ENCODE data around the gene COPZ1.
"Not testable (repeated sequence)": the region's sequence is repeated elsewhere in the genome, so short reads cannot be mapped to it uniquely, and the experiment has no call there.

The COPZ1 gene

DNA sequence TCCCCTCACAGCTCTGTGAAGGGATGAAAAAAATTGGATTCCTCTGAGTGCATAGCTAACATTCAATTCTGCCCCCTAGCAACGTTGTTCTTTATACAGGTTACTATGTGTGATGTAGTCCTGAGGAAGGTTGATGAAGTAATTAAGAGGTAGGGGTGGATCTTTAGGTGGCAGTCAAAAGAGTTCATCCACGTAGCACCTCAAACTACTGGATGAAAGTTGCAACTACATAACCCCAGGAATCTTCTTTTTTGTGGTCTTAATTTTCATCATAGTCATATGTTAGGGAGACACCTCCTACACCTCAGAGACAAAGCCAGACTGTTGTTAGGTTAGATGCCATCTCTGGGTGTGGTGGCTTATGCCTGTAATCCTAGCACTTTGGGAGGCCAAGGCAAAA, 13.9 kb upstream of the COPZ1 start:
- Histone ChIP-seq H2AFZ (ENCODE audit: low read depth, low read length) (no peak overlapping the region), H3K23ac (ENCODE audit: low read length in 2 of 2) (no peak overlapping the region), H3K14ac (ENCODE audit: low read length in 2 of 2) (no peak overlapping the region), H3K4ac (ENCODE audit: low read depth in 1 of 2, low read length in 2 of 2) (no peak overlapping the region), H3K27ac (ENCODE audit: low read length, poor library complexity, severe bottlenecking) (no peak overlapping the region), H2BK15ac (ENCODE audit: low read depth, poor library complexity, severe bottlenecking) (no peak overlapping the region), H3K4me1 (ENCODE audit: control insufficient read depth, insufficient read depth, low read depth, low read length) (no peaks in the 10 kb centered on the region), H3K27me3 (ENCODE audit: control insufficient read depth in 1 of 2, insufficient read depth in 1 of 2, low read length in 2 of 2) (peaks cover 0 to 9% of the 10 kb centered on the region in 2 experiments), H2BK12ac (ENCODE audit: low read length in 2 of 2) (no peak overlapping the region), H3K4me3 (ENCODE audit: insufficient read depth in 1 of 2, low read depth in 1 of 2, low read length in 2 of 2) (no peak overlapping the region), H4K91ac (ENCODE audit: low read length) (no peak overlapping the region), H3K9ac (ENCODE audit: low read length) (no peak overlapping the region), H3K9me3 (ENCODE audit: control insufficient read depth, low read length) (no peaks in the 10 kb centered on the region), H3K79me1 (replicated peaks; ENCODE audit: low read length, poor library complexity, severe bottlenecking) (no peaks in the 10 kb centered on the region), H4K8ac (ENCODE audit: low read length) (no peak overlapping the region), H2BK5ac (ENCODE audit: low read depth, low read length, poor library complexity, severe bottlenecking) (no peak overlapping the region), H3K36me3 (ENCODE audit: control insufficient read depth in 1 of 2, insufficient read depth in 2 of 2, low read depth in 1 of 2, low read length in 2 of 2) (no peaks in the 10 kb centered on the region), H3K18ac (ENCODE audit: low read depth in 1 of 2, low read length in 2 of 2) (no peak overlapping the region), H2BK120ac (ENCODE audit: low read depth, low read length) (no peak overlapping the region), H2AK5ac (ENCODE audit: low read length, severe bottlenecking) (no peak overlapping the region), H3K4me2 (ENCODE audit: low read length, poor library complexity, severe bottlenecking) (no peak overlapping the region)
- 92% methylated on average over 1 of the region's 2 CpGs for WGBS
- no peak for DNase-seq

DNA sequence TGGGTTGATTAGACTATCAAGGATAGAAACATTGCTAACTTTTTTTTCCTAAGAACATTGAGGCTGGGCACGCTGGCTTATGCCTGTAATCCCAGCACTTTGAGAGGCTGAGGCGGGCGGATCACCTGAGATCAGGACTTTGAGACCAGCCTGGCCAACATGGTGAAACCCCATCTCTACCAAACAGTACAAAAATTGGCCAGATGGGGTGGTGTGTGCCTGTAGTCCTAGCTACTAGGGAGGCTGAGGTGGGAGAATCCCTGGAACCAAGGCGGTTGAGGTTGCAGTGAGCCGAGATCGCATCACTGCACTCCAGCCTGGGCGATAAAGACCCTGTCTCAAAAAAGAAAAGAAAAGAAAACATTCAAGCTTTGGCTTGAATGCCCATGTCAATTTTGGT, 12.6 kb upstream of the COPZ1 start:
- not testable (repeated sequence) for H3K36me3 ChIP-seq (ENCODE audit: control insufficient read depth in 1 of 2, insufficient read depth in 2 of 2, low read depth in 1 of 2, low read length in 2 of 2); H3K14ac ChIP-seq (ENCODE audit: low read length in 2 of 2); H3K4me2 ChIP-seq (ENCODE audit: low read length, poor library complexity, severe bottlenecking); H3K4ac ChIP-seq (ENCODE audit: low read depth in 1 of 2, low read length in 2 of 2); H2BK5ac ChIP-seq (ENCODE audit: low read depth, low read length, poor library complexity, severe bottlenecking); H4K91ac ChIP-seq (ENCODE audit: low read length); H2AFZ ChIP-seq (ENCODE audit: low read depth, low read length); H2BK15ac ChIP-seq (ENCODE audit: low read depth, poor library complexity, severe bottlenecking); H2BK12ac ChIP-seq (ENCODE audit: low read length in 2 of 2); H3K9ac ChIP-seq (ENCODE audit: low read length); H3K27me3 ChIP-seq (ENCODE audit: control insufficient read depth in 1 of 2, insufficient read depth in 1 of 2, low read length in 2 of 2); H3K18ac ChIP-seq (ENCODE audit: low read depth in 1 of 2, low read length in 2 of 2); H3K4me1 ChIP-seq (ENCODE audit: control insufficient read depth, insufficient read depth, low read depth, low read length); H3K79me1 ChIP-seq (replicated peaks; ENCODE audit: low read length, poor library complexity, severe bottlenecking); H3K23ac ChIP-seq (ENCODE audit: low read length in 2 of 2); DNase-seq; H2AK5ac ChIP-seq (ENCODE audit: low read length, severe bottlenecking); H3K9me3 ChIP-seq (ENCODE audit: control insufficient read depth, low read length); H4K8ac ChIP-seq (ENCODE audit: low read length); H3K27ac ChIP-seq (ENCODE audit: low read length, poor library complexity, severe bottlenecking); H2BK120ac ChIP-seq (ENCODE audit: low read depth, low read length); H3K4me3 ChIP-seq (ENCODE audit: insufficient read depth in 1 of 2, low read depth in 1 of 2, low read length in 2 of 2)
- 97% methylated on average over 6 of the region's 7 CpGs for WGBS

DNA sequence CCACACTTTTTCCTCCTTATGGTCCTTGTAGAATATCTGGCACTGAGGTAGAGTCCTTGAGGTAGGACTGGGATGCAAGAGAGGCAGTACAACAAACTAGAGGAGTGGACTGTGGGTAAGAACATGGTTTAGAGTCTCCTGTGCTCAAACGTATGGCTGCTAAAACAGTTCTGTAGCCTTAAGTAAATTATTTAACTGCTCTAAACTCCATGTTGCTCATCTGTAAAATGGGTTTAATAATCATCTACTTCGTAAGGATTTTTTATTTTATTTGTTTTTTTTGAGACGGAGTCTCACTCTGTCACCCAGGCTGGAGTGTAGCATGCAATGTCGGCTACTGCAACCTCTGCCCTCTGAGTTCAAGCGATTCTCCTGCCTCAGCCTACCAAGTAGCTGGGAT, 3.6 kb upstream of the COPZ1 start:
- peaks cover 1% of the 10 kb centered on the region for H3K79me1 ChIP-seq (replicated peaks; ENCODE audit: low read length, poor library complexity, severe bottlenecking)
- H3K36me3 ChIP-seq (ENCODE audit: control insufficient read depth in 1 of 2, insufficient read depth in 2 of 2, low read depth in 1 of 2, low read length in 2 of 2), result no peaks in the 10 kb centered on the region
- no peaks in the 10 kb centered on the region for H3K27me3 ChIP-seq (ENCODE audit: control insufficient read depth in 1 of 2, insufficient read depth in 1 of 2, low read length in 2 of 2)
- H2BK5ac ChIP-seq (ENCODE audit: low read depth, low read length, poor library complexity, severe bottlenecking), result no peak overlapping the region
- H3K23ac ChIP-seq (ENCODE audit: low read length in 2 of 2), result no peak overlapping the region
- no peak overlapping the region for H3K27ac ChIP-seq (ENCODE audit: low read length, poor library complexity, severe bottlenecking)
- no peak overlapping the region for H4K91ac ChIP-seq (ENCODE audit: low read length)
- H3K18ac ChIP-seq (ENCODE audit: low read depth in 1 of 2, low read length in 2 of 2), result no peak overlapping the region
- H2AK5ac ChIP-seq (ENCODE audit: low read length, severe bottlenecking), result no peak overlapping the region
- no peak overlapping the region for H3K4me2 ChIP-seq (ENCODE audit: low read length, poor library complexity, severe bottlenecking)
- no peak overlapping the region for H2AFZ ChIP-seq (ENCODE audit: low read depth, low read length)
- H3K4me1 ChIP-seq (ENCODE audit: control insufficient read depth, insufficient read depth, low read depth, low read length), result peaks cover 4% of the 10 kb centered on the region
- H2BK12ac ChIP-seq (ENCODE audit: low read length in 2 of 2), result no peak overlapping the region
- H4K8ac ChIP-seq (ENCODE audit: low read length), result no peak overlapping the region
- no peak overlapping the region for H3K4ac ChIP-seq (ENCODE audit: low read depth in 1 of 2, low read length in 2 of 2)
- H2BK120ac ChIP-seq (ENCODE audit: low read depth, low read length), result no peak overlapping the region
- DNase-seq, result no peak
- H3K14ac ChIP-seq (ENCODE audit: low read length in 2 of 2), result no peak overlapping the region
- no peak overlapping the region for H3K4me3 ChIP-seq (ENCODE audit: insufficient read depth in 1 of 2, low read depth in 1 of 2, low read length in 2 of 2)
- no peak overlapping the region for H2BK15ac ChIP-seq (ENCODE audit: low read depth, poor library complexity, severe bottlenecking)
- no peak overlapping the region for H3K9ac ChIP-seq (ENCODE audit: low read length)
- 97% methylated on average over 4 of the region's 5 CpGs for WGBS
- H3K9me3 ChIP-seq (ENCODE audit: control insufficient read depth, low read length), result no peaks in the 10 kb centered on the region

DNA sequence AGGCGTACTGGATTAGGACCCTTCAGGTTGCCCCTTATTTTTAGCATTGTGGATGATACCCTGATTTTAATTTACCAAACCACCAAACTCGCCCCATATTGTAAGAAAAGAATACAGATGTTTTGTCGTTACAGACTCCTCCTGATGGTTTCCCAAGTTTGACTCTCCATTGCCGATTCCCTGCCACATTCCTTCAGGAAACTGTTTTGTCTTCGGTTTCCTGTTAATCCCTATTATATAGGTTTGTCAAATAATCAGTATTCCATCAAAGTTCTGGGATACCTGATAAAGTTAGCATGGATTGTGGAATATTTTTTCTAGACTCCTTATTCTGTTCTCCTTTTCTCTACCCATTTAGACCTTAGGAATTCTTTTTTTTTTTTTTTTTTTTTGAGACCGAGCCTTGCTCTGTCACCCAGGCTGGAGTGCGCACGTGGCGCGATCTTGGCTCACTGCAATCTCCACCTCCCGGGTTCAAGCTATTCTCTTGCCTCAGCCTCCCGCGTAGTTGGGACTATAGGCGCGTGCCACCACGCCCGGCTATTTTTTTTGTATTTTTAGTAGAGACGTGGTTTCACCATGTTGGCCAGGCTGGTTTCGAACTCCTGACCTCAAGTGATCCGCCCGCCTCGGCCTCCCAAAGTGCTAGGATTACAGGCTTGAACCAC, 645 bp downstream of the COPZ1 start:
- Histone ChIP-seq H4K91ac (ENCODE audit: low read length) (peak overlapping the region; percentile 84), H3K9ac (ENCODE audit: low read length) (peak overlapping the region; percentile 100), H3K4me1 (ENCODE audit: control insufficient read depth, insufficient read depth, low read depth, low read length) (peaks cover 12% of the 10 kb centered on the region), H4K8ac (ENCODE audit: low read length) (peak overlapping the region; percentile 81), H2AK5ac (ENCODE audit: low read length, severe bottlenecking) (peak overlapping the region; percentile 40), H3K4me3 (ENCODE audit: insufficient read depth in 1 of 2, low read depth in 1 of 2, low read length in 2 of 2) (peak overlapping the region; percentile 69 to 96), H2BK120ac (ENCODE audit: low read depth, low read length) (peak overlapping the region; percentile 42), H3K4me2 (ENCODE audit: low read length, poor library complexity, severe bottlenecking) (peak overlapping the region; percentile 83), H3K27ac (ENCODE audit: low read length, poor library complexity, severe bottlenecking) (peak overlapping the region; percentile 82), H3K4ac (ENCODE audit: low read depth in 1 of 2, low read length in 2 of 2) (peak overlapping the region; percentile 72 to 89), H3K18ac (ENCODE audit: low read depth in 1 of 2, low read length in 2 of 2) (peak overlapping the region; percentile 93 to 96), H3K23ac (ENCODE audit: low read length in 2 of 2) (peak overlapping the region in 1 of 2 experiments; percentile 64)
- DNase-seq; H3K27me3 ChIP-seq (ENCODE audit: control insufficient read depth in 1 of 2, insufficient read depth in 1 of 2, low read length in 2 of 2); H2BK15ac ChIP-seq (ENCODE audit: low read depth, poor library complexity, severe bottlenecking); H3K14ac ChIP-seq (ENCODE audit: low read length in 2 of 2); H2BK5ac ChIP-seq (ENCODE audit: low read depth, low read length, poor library complexity, severe bottlenecking); H3K79me1 ChIP-seq (replicated peaks; ENCODE audit: low read length, poor library complexity, severe bottlenecking); H3K36me3 ChIP-seq (ENCODE audit: control insufficient read depth in 1 of 2, insufficient read depth in 2 of 2, low read depth in 1 of 2, low read length in 2 of 2); H3K9me3 ChIP-seq (ENCODE audit: control insufficient read depth, low read length); H2AFZ ChIP-seq (ENCODE audit: low read depth, low read length); H2BK12ac ChIP-seq (ENCODE audit: low read length in 2 of 2): not testable (repeated sequence)
- 76% methylated on average over 15 of the region's 22 CpGs for WGBS
